Erythroblast (primary cell): ENCODE measurements around the gene CNTN4.

Experiments used
- GATA1 ChIP-seq: IDR thresholded peaks from 2 replicates; pipeline ENCODE4 v1.6.1; 2011; ENCODE audit warnings: low read depth, mild to moderate bottlenecking, control low read depth, low read length, moderate library complexity
- POLR2A ChIP-seq: IDR thresholded peaks from 2 replicates; pipeline ENCODE4 v1.6.1; 2011; ENCODE audit warnings: mild to moderate bottlenecking, low read length

GRCh38 chr3:2420919-2421318 lies 322.3 kb downstream of the CNTN4 start:
- TF ChIP-seq POLR2A, result no peak
- no peak for TF ChIP-seq GATA1
